ENCODE data around the gene FAAP20.

Gene FAAP20, protein sequence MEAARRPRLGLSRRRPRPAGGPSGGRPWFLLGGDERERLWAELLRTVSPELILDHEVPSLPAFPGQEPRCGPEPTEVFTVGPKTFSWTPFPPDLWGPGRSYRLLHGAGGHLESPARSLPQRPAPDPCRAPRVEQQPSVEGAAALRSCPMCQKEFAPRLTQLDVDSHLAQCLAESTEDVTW

DNA sequence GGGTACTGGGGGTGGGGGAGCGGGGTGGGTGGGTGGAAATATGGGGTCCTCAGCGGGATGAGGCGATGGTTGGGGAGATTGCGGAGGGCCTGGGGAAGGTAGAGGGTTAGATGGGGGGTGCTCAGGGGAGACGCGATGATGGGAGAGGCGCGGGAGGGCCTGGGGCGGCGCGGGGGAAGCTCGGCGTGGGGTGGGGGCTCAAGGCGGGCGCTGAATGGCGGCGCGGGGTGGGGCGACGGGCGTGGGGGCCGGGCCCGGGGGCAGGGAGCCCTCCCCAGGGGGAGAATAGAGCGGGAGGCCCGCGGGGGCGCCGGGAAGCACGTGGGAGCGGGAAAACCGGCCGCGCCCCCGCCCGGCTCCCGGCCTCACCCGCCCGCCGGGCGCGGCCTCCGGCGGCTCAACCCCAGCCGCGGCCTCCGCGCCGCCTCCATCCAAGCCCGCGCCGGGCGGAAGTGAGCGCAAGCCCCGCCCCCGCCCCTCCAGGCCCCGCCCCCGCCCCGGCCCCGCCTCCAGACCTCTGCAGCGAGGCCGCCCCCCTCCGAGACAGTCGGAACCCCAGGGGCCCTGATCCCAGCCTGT is at the start of gene FAAP20:
TSS of gene FAAP20 (minus strand) at position 454 of the 579 bp plus-strand sequence. CDS start at position 431, 23 bp downstream.
- TF ChIP-seq, protein P1, sequence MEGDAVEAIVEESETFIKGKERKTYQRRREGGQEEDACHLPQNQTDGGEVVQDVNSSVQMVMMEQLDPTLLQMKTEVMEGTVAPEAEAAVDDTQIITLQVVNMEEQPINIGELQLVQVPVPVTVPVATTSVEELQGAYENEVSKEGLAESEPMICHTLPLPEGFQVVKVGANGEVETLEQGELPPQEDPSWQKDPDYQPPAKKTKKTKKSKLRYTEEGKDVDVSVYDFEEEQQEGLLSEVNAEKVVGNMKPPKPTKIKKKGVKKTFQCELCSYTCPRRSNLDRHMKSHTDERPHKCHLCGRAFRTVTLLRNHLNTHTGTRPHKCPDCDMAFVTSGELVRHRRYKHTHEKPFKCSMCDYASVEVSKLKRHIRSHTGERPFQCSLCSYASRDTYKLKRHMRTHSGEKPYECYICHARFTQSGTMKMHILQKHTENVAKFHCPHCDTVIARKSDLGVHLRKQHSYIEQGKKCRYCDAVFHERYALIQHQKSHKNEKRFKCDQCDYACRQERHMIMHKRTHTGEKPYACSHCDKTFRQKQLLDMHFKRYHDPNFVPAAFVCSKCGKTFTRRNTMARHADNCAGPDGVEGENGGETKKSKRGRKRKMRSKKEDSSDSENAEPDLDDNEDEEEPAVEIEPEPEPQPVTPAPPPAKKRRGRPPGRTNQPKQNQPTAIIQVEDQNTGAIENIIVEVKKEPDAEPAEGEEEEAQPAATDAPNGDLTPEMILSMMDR (IDR thresholded peaks at IDR 0.05; ENCODE audit: insufficient read depth, low read length, poor library complexity, severe bottlenecking), result no peak
- DNase-seq (ENCODE audit: extremely low read depth, insufficient read length), result no peak

DNA sequence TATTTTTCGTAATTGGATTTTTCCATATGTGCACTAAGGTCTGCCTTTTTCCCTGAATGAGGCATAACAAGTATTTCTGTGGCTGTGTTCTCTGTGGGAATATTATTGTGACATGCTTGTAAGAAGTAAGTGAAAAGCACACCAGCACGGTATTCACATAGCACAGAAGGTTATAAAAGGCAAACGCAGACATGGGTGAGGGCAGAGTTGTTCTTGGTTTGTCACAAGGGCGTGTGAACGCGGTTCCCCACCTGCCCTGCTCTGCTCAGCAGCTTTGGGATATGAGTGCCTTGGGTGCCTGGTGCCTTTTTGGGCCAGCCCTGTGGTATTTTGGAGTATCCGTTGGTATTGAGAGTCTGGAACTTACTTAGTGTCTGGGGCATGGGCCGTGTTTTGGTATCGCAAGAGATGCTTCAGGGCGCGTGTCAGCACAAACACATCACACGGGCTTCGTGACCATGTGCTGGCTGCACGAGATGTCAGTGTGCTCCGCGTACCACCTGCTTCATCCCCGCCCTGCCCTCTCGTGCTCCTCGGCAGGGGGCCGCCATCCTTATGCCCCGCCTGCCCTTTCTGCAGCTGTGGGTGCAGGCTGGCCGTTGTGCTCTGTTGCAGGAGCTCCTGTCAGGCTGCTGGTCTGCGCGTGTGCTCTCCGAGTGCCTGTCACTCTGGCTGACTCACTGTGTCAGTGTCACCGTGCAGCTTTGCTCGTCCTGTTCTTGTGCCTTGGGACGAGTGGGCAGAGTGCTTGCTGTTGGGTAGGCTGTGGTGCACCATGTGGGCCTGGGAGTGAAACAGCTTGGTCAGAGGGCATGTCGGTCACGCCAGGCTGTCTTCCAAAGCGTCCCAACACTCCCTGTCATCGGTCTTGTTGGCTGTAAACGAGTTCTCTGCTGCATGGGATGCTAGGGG is 48.5 kb upstream of the FAAP20 start:
- H3K4me3 ChIP-seq (replicated peaks; ENCODE audit: low read depth, low read length), result no peak overlapping the region
- H3K27me3 ChIP-seq (replicated peaks; ENCODE audit: control insufficient read depth, insufficient read depth, low read length), result no peaks in the 10 kb centered on the region
- H3K36me3 ChIP-seq (ENCODE audit: control insufficient read depth, insufficient read depth, low read length), result peaks cover 6% of the 10 kb centered on the region
- DNase-seq (ENCODE audit: extremely low read depth, insufficient read length), result no peak
- TF ChIP-seq, protein P1 (IDR thresholded peaks at IDR 0.05; ENCODE audit: insufficient read depth, low read length, poor library complexity, severe bottlenecking), result no peak

More for the DNA sequence above, at the start of gene FAAP20:
- H3K4me3 ChIP-seq (replicated peaks; ENCODE audit: low read depth, low read length), result peak within 1 kb of the TSS; percentile 70
- no peaks in the 10 kb centered on the region; the same call in 1 of the 2 replicates for H3K36me3 ChIP-seq (ENCODE audit: control insufficient read depth, insufficient read depth, low read length)
- H3K27me3 ChIP-seq (replicated peaks; ENCODE audit: control insufficient read depth, insufficient read depth, low read length), result no peaks in the 10 kb centered on the region

DNA sequence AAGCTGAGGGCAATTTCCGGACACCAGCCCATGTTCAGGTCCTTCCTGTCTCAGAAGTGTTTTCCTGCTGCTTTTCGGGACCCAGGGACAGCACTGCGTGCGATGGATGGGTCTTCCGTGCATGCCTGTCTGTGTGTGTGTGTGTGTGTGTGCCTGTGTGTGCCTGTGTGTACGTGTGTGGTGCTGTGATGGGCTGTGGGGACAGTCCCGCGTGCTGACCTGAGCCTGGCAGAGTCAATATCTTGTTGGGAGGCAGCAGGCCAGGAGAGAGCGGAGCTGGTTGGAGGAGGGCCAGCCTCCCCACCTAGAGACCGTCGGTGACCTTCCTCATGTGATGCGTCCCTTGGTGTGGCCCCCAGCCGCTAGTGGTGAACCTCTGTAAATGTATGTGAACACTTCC is 47.2 kb upstream of the FAAP20 start:
- Histone ChIP-seq H3K27me3 (replicated peaks; ENCODE audit: control insufficient read depth, insufficient read depth, low read length) (no peaks in the 10 kb centered on the region), H3K4me3 (replicated peaks; ENCODE audit: low read depth, low read length) (no peak overlapping the region), H3K36me3 (ENCODE audit: control insufficient read depth, insufficient read depth, low read length) (peaks cover 6% of the 10 kb centered on the region)
- no peak for DNase-seq (ENCODE audit: extremely low read depth, insufficient read length)
- TF ChIP-seq, protein P1 (IDR thresholded peaks at IDR 0.05; ENCODE audit: insufficient read depth, low read length, poor library complexity, severe bottlenecking), result no peak

DNA sequence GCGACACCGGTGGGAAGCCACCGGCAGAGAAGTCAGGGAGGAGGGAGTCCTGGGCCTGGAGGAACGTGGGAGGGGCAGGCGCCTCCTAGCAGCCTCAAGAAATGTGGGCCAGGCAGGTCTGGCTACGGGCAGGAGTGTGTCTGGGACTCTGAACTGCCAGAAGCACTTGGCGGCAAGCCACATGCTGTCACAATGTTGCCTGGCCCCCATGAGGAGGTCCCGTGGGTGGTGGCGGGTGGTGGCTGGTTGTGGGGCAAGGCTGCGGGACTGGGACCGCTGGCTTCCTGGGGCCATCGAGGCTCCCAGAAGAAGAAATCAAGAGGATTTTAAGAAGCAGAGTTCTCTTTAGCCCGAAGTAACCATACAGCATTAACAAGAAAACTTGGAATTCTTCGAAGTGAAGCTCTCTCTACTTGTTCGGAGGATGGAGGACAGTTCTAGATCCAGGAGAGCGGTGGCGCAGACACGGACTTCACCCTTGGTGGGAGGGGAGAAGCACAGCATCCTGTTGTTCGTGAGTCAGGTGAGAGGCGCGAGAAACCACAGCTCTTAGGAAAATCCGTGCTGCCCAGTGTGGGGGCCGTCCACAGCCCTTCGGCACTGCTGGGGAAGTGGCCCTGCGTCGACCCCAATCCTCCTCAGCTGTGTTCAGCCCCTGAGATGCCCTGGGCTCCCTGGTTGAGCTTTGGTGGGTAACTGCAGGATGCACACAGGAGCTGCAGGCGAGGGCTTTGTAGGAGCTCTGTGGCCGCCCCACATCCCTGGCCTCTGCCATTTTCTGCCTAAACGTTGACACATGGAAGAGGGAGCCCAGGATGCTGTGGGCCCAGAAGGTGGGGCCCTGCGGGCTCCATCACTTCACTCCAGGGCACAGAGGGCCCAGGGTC is 45.9 kb upstream of the FAAP20 start:
- Histone ChIP-seq H3K4me3 (replicated peaks; ENCODE audit: low read depth, low read length) (no peak overlapping the region), H3K36me3 (ENCODE audit: control insufficient read depth, insufficient read depth, low read length) (peaks cover 6% of the 10 kb centered on the region), H3K27me3 (replicated peaks; ENCODE audit: control insufficient read depth, insufficient read depth, low read length) (no peaks in the 10 kb centered on the region)
- DNase-seq (ENCODE audit: extremely low read depth, insufficient read length), result no peak
- TF ChIP-seq, protein P1 (IDR thresholded peaks at IDR 0.05; ENCODE audit: insufficient read depth, low read length, poor library complexity, severe bottlenecking), result no peak

DNA sequence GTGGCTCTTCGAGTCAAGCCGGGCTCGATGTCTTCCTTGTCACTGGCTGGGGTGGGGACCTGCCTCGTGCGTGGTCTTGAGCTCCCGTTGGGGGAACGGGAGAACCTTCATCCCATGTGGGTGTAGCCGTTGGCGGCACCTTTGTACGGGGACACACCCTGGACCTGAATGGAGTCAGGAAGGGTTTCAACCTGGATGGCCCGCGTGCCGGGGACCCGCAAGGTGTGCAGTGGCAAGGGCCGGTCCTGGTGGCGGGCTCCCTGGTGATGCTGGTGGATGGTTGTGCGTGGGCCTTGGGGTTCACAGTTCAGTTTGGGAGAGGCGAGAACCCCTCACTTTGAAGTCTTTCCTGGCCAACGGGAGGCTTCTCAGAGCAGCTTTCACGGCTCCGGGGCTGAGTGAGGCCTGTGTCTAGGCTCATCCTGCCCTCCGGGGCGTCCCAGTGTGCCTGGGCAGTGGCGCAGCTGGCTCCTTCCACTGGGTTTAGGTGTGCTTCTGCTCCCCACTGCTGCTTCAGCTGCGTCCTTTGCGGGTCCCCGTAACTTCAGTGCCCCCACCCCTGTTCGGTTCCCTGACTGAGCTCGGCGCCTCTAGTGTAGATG is 44.9 kb upstream of the FAAP20 start:
- TF ChIP-seq, protein P1 (IDR thresholded peaks at IDR 0.05; ENCODE audit: insufficient read depth, low read length, poor library complexity, severe bottlenecking), result no peak
- H3K36me3 ChIP-seq (ENCODE audit: control insufficient read depth, insufficient read depth, low read length), result peaks cover 6% of the 10 kb centered on the region
- DNase-seq (ENCODE audit: extremely low read depth, insufficient read length), result no peak
- H3K4me3 ChIP-seq (replicated peaks; ENCODE audit: low read depth, low read length), result no peak overlapping the region
- H3K27me3 ChIP-seq (replicated peaks; ENCODE audit: control insufficient read depth, insufficient read depth, low read length), result no peaks in the 10 kb centered on the region

Measured in GM06990 (cell line).